ENCODE measurements around the gene MCRIP2.
A peak's percentile ranks its signal among the peaks of the same experiment; 100 is the strongest.

DNA sequence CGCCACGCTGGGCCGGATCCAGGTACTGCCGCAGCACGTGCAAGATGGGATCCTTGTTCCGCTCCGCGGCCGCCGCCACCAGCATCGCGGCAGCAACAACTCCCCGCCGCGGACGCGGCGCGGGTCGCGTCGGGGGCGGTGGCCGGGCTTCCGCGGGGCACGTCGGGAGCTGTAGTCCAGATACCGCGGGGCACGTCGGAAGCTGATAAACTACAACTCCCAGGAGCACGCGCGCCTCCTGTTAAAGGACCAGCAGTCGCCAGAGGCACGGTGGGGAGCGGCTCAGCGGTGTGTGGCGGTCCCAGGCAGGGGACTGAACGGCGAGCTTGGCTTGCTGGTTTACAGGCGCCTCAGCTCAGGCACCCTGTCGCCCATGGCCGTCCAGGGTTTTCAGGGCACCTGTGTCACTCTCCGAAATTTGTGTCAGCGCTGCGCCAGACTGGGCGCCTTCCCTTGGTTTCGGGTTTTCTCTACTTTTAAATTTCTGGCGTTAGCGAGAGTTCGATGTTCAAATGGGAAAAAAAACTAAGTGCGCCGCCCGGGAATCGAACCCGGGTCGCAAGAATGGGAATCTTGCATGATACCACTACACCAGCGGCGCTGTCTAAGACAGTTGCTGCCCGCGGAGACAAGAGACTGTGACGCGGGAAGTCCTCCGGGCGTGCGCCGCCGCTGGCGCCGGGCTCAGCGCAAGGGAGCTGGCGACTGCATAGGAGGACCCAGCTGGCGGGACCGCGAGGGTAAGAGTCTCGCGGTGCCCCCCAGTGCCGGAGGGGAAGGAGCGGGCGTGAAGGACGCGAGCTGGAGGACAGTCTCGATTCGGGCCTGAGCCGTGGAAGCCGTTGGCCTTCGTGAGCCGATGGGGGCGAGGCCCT lies 5.2 kb upstream of the MCRIP2 start, which contains the start of gene METTL26:
- TF ChIP-seq, protein P1, sequence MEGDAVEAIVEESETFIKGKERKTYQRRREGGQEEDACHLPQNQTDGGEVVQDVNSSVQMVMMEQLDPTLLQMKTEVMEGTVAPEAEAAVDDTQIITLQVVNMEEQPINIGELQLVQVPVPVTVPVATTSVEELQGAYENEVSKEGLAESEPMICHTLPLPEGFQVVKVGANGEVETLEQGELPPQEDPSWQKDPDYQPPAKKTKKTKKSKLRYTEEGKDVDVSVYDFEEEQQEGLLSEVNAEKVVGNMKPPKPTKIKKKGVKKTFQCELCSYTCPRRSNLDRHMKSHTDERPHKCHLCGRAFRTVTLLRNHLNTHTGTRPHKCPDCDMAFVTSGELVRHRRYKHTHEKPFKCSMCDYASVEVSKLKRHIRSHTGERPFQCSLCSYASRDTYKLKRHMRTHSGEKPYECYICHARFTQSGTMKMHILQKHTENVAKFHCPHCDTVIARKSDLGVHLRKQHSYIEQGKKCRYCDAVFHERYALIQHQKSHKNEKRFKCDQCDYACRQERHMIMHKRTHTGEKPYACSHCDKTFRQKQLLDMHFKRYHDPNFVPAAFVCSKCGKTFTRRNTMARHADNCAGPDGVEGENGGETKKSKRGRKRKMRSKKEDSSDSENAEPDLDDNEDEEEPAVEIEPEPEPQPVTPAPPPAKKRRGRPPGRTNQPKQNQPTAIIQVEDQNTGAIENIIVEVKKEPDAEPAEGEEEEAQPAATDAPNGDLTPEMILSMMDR (IDR thresholded peaks at IDR 0.05 in 2 of 3, conservative IDR thresholded peaks at IDR 0.05 in 1 of 3; ENCODE audit: insufficient read depth in 2 of 3, low read depth in 1 of 3, low read length in 3 of 3) = peak in 2 of 3 experiments; percentile 46 to 68; a peak in 4 of 6 replicates
- TF ChIP-seq, protein P2, sequence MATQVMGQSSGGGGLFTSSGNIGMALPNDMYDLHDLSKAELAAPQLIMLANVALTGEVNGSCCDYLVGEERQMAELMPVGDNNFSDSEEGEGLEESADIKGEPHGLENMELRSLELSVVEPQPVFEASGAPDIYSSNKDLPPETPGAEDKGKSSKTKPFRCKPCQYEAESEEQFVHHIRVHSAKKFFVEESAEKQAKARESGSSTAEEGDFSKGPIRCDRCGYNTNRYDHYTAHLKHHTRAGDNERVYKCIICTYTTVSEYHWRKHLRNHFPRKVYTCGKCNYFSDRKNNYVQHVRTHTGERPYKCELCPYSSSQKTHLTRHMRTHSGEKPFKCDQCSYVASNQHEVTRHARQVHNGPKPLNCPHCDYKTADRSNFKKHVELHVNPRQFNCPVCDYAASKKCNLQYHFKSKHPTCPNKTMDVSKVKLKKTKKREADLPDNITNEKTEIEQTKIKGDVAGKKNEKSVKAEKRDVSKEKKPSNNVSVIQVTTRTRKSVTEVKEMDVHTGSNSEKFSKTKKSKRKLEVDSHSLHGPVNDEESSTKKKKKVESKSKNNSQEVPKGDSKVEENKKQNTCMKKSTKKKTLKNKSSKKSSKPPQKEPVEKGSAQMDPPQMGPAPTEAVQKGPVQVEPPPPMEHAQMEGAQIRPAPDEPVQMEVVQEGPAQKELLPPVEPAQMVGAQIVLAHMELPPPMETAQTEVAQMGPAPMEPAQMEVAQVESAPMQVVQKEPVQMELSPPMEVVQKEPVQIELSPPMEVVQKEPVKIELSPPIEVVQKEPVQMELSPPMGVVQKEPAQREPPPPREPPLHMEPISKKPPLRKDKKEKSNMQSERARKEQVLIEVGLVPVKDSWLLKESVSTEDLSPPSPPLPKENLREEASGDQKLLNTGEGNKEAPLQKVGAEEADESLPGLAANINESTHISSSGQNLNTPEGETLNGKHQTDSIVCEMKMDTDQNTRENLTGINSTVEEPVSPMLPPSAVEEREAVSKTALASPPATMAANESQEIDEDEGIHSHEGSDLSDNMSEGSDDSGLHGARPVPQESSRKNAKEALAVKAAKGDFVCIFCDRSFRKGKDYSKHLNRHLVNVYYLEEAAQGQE (IDR thresholded peaks at IDR 0.05; ENCODE audit: borderline replicate concordance) = peak; percentile 49; the same call in 1 of the 2 replicates
- TF ChIP-seq, protein P2 (CRISPR knock-in tag; IDR thresholded peaks at IDR 0.05; ENCODE audit: low read depth) = peak; percentile 57; the same call in 1 of the 2 replicates
- TF ChIP-seq SMAD1 (IDR thresholded peaks at IDR 0.05; ENCODE audit: low read depth, low read length, partially characterized antibody) (peak; percentile 58), PTRF (tag; IDR thresholded peaks at IDR 0.05) (no peak), NR2C2 (CRISPR knock-in tag; IDR thresholded peaks at IDR 0.05) (peak; percentile 87), NR2C2 (tag; IDR thresholded peaks at IDR 0.05) (peak; percentile 97), MAZ (CRISPR knock-in tag; conservative IDR thresholded peaks at IDR 0.05 in 1 of 2, IDR thresholded peaks at IDR 0.05 in 1 of 2) (peak; percentile 14 to 38; a peak in 3 of 4 replicates), FOXM1 (IDR thresholded peaks at IDR 0.05; ENCODE audit: low read depth) (peak; percentile 82), FOXM1 (CRISPR knock-in tag; IDR thresholded peaks at IDR 0.05; ENCODE audit: low read depth) (no peak), MAX (CRISPR knock-in tag; IDR thresholded peaks at IDR 0.05) (peak; percentile 96), DNMT1 (IDR thresholded peaks at IDR 0.05) (no peak)
